CD14-positive monocyte (primary cell): ENCODE results near the gene LOXL3. TPM values are rescaled to one million over a fixed set of nuclear protein-coding genes. Genes with fewer than 3 reads are reported as not detected.

Source experiments
- DNase-seq, 3 donors: peaks; one replicate each; pipeline ENCODE4 v3.0.0-alpha.2; 2011 to 2022
- H2AFZ ChIP-seq: 2 replicates; pipeline ENCODE4 v1.6.0; 2012; ENCODE audit warnings: mild to moderate bottlenecking, low read depth, low read length, inconsistent platforms; ENCODE audit not compliant: insufficient read depth, poor library complexity, severe bottlenecking
- H3K27ac ChIP-seq, 2 donors: 1 replicate in 1 of 2; 2 replicates in 1 of 2; pipeline ENCODE4 v1.5.1; 2012 to 2013; ENCODE audit warnings: low read length in 2 of 2, control low read depth in 1 of 2, inconsistent platforms in 1 of 2, low read depth in 1 of 2, mild to moderate bottlenecking in 1 of 2
- H3K27me3 ChIP-seq, 2 donors: one replicate each; pipeline versions ENCODE4 v1.6.0 to v1.6.1; 2011 to 2013; ENCODE audit warnings: low read length in 2 of 2; ENCODE audit not compliant: control insufficient read depth in 2 of 2, insufficient read depth in 2 of 2
- H3K36me3 ChIP-seq, 2 donors: replicated peaks in 1 of 2; 1 replicate in 1 of 2; 2 replicates in 1 of 2; pipeline versions ENCODE4 v1.5.1 to v1.6.1; 2012 to 2013; ENCODE audit warnings: low read length in 2 of 2, control low read depth in 1 of 2, inconsistent platforms in 1 of 2, mild to moderate bottlenecking in 1 of 2; ENCODE audit not compliant: insufficient read depth in 2 of 2, control insufficient read depth in 1 of 2
- H3K4me1 ChIP-seq, 2 donors: 1 replicate in 1 of 2; 2 replicates in 1 of 2; pipeline versions ENCODE4 v1.5.1 to v1.6.1; 2012 to 2013; ENCODE audit warnings: low read length in 2 of 2, control low read depth in 1 of 2, inconsistent platforms in 1 of 2, mild to moderate bottlenecking in 1 of 2, moderate library complexity in 1 of 2; ENCODE audit not compliant: insufficient read depth in 2 of 2, control insufficient read depth in 1 of 2
- H3K4me2 ChIP-seq: replicated peaks from 2 replicates; pipeline ENCODE3; 2012; ENCODE audit warnings: low read length, moderate library complexity, mild to moderate bottlenecking; ENCODE audit not compliant: poor library complexity, severe bottlenecking; ENCODE audit errors: extremely low read depth
- H3K4me3 ChIP-seq, 3 experiments: fragments of 200-600 bp in 1 of 3; sonication (generic) in 1 of 3; replicated peaks in 1 of 3; 1 replicate in 2 of 3; 2 replicates in 1 of 3; pipeline ENCODE4 v1.5.1; 2011 to 2013; ENCODE audit warnings: low read length in 3 of 3, mild to moderate bottlenecking in 3 of 3, control low read depth in 2 of 3, low read depth in 2 of 3, inconsistent platforms in 1 of 3, moderate library complexity in 1 of 3
- H3K79me2 ChIP-seq: 2 replicates; pipeline ENCODE4 v1.6.0; 2012; ENCODE audit warnings: mild to moderate bottlenecking, control low read depth, inconsistent platforms, low read length, moderate library complexity; ENCODE audit not compliant: insufficient read depth
- H3K9ac ChIP-seq: 2 replicates; pipeline ENCODE4 v1.6.0; 2017; ENCODE audit warnings: low read length, mild to moderate bottlenecking; ENCODE audit not compliant: insufficient read depth, poor library complexity, severe bottlenecking
- H3K9me3 ChIP-seq, 2 donors: replicated peaks in 1 of 2; 1 replicate in 1 of 2; 2 replicates in 1 of 2; pipeline versions ENCODE4 v1.5.1 to v1.6.1; 2012 to 2013; ENCODE audit warnings: low read length in 2 of 2, control low read depth in 1 of 2; ENCODE audit not compliant: control insufficient read depth in 1 of 2, insufficient read depth in 1 of 2
- H4K20me1 ChIP-seq: 2 replicates; pipeline ENCODE4 v1.6.0; 2012; ENCODE audit warnings: mild to moderate bottlenecking, low read length, control low read depth, moderate library complexity; ENCODE audit not compliant: insufficient read depth
- H3K27ac Mint-ChIP-seq, 7 donors: one replicate each; pipeline ENCODE4 v1.8.0; 2020; ENCODE audit warnings: mild to moderate bottlenecking in 7 of 7, mixed read lengths in 7 of 7, moderate library complexity in 6 of 7, inconsistent platforms in 2 of 7
- H3K27me3 Mint-ChIP-seq, 3 donors: one replicate each; pipeline ENCODE4 v1.8.0; 2021 to 2022; ENCODE audit warnings: low read depth in 3 of 3, mild to moderate bottlenecking in 3 of 3, mixed read lengths in 3 of 3, moderate library complexity in 3 of 3, inconsistent platforms in 1 of 3
- H3K36me3 Mint-ChIP-seq, 2 donors: one replicate each; pipeline ENCODE4 v1.8.0; 2020; ENCODE audit warnings: mixed read lengths in 2 of 2, inconsistent platforms in 1 of 2, mild to moderate bottlenecking in 1 of 2
- H3K4me1 Mint-ChIP-seq: one replicate; pipeline ENCODE4 v1.8.0; 2020; ENCODE audit warnings: mild to moderate bottlenecking, mixed read lengths
- H3K4me3 Mint-ChIP-seq, 2 donors: one replicate each; pipeline ENCODE4 v1.8.0; 2020; ENCODE audit warnings: mild to moderate bottlenecking in 2 of 2, mixed read lengths in 2 of 2, moderate library complexity in 1 of 2
- H3K9me3 Mint-ChIP-seq, 7 donors: one replicate each; pipeline ENCODE4 v1.8.0; 2020 to 2022; ENCODE audit warnings: mixed read lengths in 7 of 7, mild to moderate bottlenecking in 6 of 7, moderate library complexity in 6 of 7, inconsistent platforms in 2 of 7
- CTCF ChIP-seq: fragments of 200-600 bp; IDR thresholded peaks from one replicate; pipeline ENCODE4 v1.8.0; 2022; ENCODE audit warnings: antibody characterized with exemption, mild to moderate bottlenecking
- WGBS: methylation state at CpG from one replicate; pipeline ENCODE4 v1.1.5; 2013; ENCODE audit warnings: missing lambda C conversion rate; ENCODE audit not compliant: insufficient coverage; 5-methylcytosine and 5-hydroxymethylcytosine counted together
- intact Hi-C, 2 donors: fragments of 100-400 bp; cut with micrococcal nuclease; formaldehyde crosslinking; loops; one replicate each; pipeline versions ENCODE4 v1.15.0 to v1.15.1; 2023
- polyA plus RNA-seq, 3 donors: library from polyadenylated mRNA; depleted of rRNA in 1 of 3; unstranded in 2 of 3; stranded (reverse) in 1 of 3; fragments of 300-500 nt in 2 of 3; fragments of >200 nt in 1 of 3; fragmentation: Illumina TruSeq in 2 of 3; gene quantifications; 1 replicate in 2 of 3; 2 replicates in 1 of 3; pipeline ENCODE4 v1.2.3, GENCODE V29; 2012 to 2021

Gene LOXL3
- polyA plus RNA-seq, 3 donors: 18.2 to 35.0 (median 18.5) TPM

- Mint-ChIP-seq H3K27ac (no peak overlapping the region), H3K4me3 (no peak overlapping the region), H3K27me3 (peaks cover 24 to 31% (median 30%) of the 10 kb centered on the region in 3 donors), H3K36me3 (peaks cover 68 to 71% of the 10 kb centered on the region in 2 donors), H3K4me1 (peaks cover 12% of the 10 kb centered on the region), H3K9me3 (peaks cover 0 to 9% (median 2%) of the 10 kb centered on the region in 7 donors)
- DNase-seq: no peak
- intact Hi-C loops: no loop called here
- Histone ChIP-seq H3K27me3 (peaks cover 17 to 27% of the 10 kb centered on the region in 2 donors), H3K4me3 (no peak overlapping the region), H3K9me3 (peaks cover 0 to 7% of the 10 kb centered on the region in 2 donors), H3K36me3 (peaks cover 49 to 62% of the 10 kb centered on the region in 2 donors), H4K20me1 (no peaks in the 10 kb centered on the region), H3K4me2 (no peak overlapping the region), H3K79me2 (peaks cover 3% of the 10 kb centered on the region), H3K9ac (no peak overlapping the region), H3K4me1 (peaks cover 12 to 13% of the 10 kb centered on the region in 2 donors), H2AFZ (no peak overlapping the region), H3K27ac (no peak overlapping the region)
- 97% methylated on average over 3 of the region's 3 CpGs for WGBS
- TF ChIP-seq CTCF: no peak
Observed at GRCh38 chr2:74493546-74493945, 60.2 kb downstream of the LOXL3 start.

DNA sequence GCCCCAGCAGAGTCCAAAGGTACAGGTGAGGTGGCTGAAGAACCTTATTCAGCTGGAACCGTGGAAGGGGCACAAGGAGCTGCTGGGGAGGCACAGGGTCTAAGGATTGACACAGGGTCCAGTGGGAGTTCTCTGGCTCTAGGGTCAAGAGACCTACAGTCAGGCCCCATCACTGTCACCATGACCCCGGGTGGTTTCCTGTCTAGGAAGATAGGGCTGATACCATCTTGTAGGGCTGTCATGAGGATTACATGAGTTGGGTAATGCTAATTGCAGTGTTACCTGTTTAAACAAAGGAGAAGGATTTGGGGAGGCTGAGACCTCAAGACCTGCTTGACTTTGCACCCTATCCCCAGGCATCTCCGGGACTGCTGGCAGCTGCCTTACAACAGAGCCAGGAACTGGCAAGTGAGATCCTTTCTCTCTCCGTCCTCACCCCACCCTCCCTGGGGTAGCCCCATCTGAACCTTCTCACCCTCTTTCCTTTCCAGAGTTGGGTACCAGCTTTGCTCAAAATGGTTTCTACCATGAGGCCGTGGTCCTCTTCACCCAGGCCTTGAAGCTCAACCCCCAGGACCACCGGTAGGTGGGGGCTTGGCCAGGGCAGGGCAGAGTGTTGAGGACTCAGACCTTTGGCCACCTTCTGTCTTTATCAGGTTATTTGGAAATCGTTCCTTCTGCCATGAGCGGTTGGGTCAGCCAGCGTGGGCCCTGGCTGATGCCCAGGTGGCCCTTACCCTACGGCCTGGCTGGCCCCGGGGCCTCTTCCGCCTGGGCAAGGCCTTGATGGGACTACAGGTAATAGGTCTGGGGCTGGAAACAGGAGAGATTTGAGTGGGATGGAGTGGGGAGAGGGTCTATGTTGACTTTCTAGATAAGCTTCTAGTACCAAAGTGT is 61.8 kb downstream of the LOXL3 start:
- Histone ChIP-seq H4K20me1 (no peaks in the 10 kb centered on the region), H3K9ac (no peak overlapping the region), H3K79me2 (peaks cover 3% of the 10 kb centered on the region), H3K4me1 (no peaks in the 10 kb centered on the region), H3K4me2 (no peak overlapping the region), H3K36me3 (peaks cover 52 to 75% of the 10 kb centered on the region in 2 donors), H3K27ac (no peak overlapping the region), H2AFZ (no peak overlapping the region), H3K27me3 (peaks cover 3 to 10% of the 10 kb centered on the region in 2 donors), H3K4me3 (no peak overlapping the region), H3K9me3 (no peaks in the 10 kb centered on the region)
- 96% methylated on average over 12 of the region's 12 CpGs for WGBS
- Mint-ChIP-seq H3K4me3 (no peak overlapping the region), H3K4me1 (no peaks in the 10 kb centered on the region), H3K36me3 (peaks cover 72 to 77% of the 10 kb centered on the region in 2 donors), H3K27ac (peak overlapping the region in 1 of 7 donors; percentile 34), H3K9me3 (no peaks in the 10 kb centered on the region), H3K27me3 (peaks cover 7 to 15% (median 13%) of the 10 kb centered on the region in 3 donors)
- TF ChIP-seq CTCF: no peak
- intact Hi-C loops: no loop called here
- no peak for DNase-seq
